Panc1 (cell line): Measurements from ENCODE around the gene FNIP2. TPM values are rescaled to one million over a fixed set of nuclear protein-coding genes. Genes with fewer than 3 reads are reported as not detected.
"Not testable (repeated sequence)": the region's sequence is repeated elsewhere in the genome, so short reads cannot be mapped to it uniquely, and the experiment has no call there.

Experiments
- ATAC-seq: fragments of 200-7000 bp; cut with Tn5 transposase; 2 replicates; pipeline ENCODE4 v1.9.1; 2020; ENCODE audit warnings: mild to moderate bottlenecking, moderate library complexity
- BruUV-seq: library from RNA; stranded (reverse); fragments of 400-500 nt; replicated peaks from 2 replicates; lab custom pipeline; 2021; lab: Mats Ljungman, UMichigan
- CTCF ChIA-PET: fragments of 300-600 bp; sonication (Branson Sonifier 250); formaldehyde crosslinking; loops from one replicate; lab custom pipeline; 2022; ENCODE audit warnings: antibody characterized with exemption; lab: Charles Lee
- POLR2A ChIA-PET: fragments of 300-600 bp; sonication (Branson Sonifier 250); formaldehyde crosslinking; loops from one replicate; lab custom pipeline; 2022; ENCODE audit warnings: antibody characterized with exemption; lab: Charles Lee
- DNase-seq: peaks from one replicate; pipeline ENCODE4 v3.0.0-alpha.2; 2010; ENCODE audit warnings: low read depth, low spot score
- H3K27ac ChIP-seq: 2 replicates; pipeline ENCODE4 v1.5.1; 2011; ENCODE audit warnings: mild to moderate bottlenecking, low read length, inconsistent platforms
- H3K27me3 ChIP-seq: fragments of 200-500 bp; sonication (Bioruptor generic); 2 replicates; pipeline ENCODE4 v1.6.0; 2014; ENCODE audit warnings: low read length, inconsistent platforms; ENCODE audit not compliant: control insufficient read depth, insufficient read depth
- H3K36me3 ChIP-seq: fragments of 200-500 bp; sonication (Bioruptor generic); 2 replicates; pipeline ENCODE4 v1.5.1; 2014; ENCODE audit warnings: inconsistent platforms, mild to moderate bottlenecking, low read length, moderate library complexity; ENCODE audit not compliant: control insufficient read depth, insufficient read depth
- H3K4me1 ChIP-seq: 2 replicates; pipeline ENCODE4 v1.5.1; 2011; ENCODE audit warnings: inconsistent platforms, mild to moderate bottlenecking, low read length, moderate library complexity; ENCODE audit not compliant: control insufficient read depth, insufficient read depth
- H3K4me3 ChIP-seq, 2 experiments: 2 replicates each; pipeline ENCODE4 v1.5.1; 2011 to 2012; ENCODE audit warnings: low read depth in 2 of 2, low read length in 2 of 2, mild to moderate bottlenecking in 2 of 2, inconsistent platforms in 1 of 2, moderate library complexity in 1 of 2
- H3K9me3 ChIP-seq: fragments of 200-500 bp; sonication (Bioruptor generic); 2 replicates; pipeline ENCODE4 v1.5.1; 2014; ENCODE audit warnings: low read depth, mild to moderate bottlenecking, inconsistent platforms, low read length, moderate library complexity; ENCODE audit not compliant: control insufficient read depth, insufficient read depth
- CTCF ChIP-seq: fragments of 450-650 bp; IDR thresholded peaks from 2 replicates; pipeline ENCODE4 v1.5.1; 2017; ENCODE audit warnings: mild to moderate bottlenecking
- POLR2AphosphoS5 ChIP-seq: IDR thresholded peaks from 2 replicates; pipeline ENCODE4 v1.6.1; 2012; ENCODE audit warnings: mild to moderate bottlenecking, low read depth, low read length, moderate library complexity
- REST ChIP-seq, 2 experiments: IDR thresholded peaks; 2 replicates each; pipeline ENCODE4 v1.6.1; 2011 to 2012; ENCODE audit warnings: low read depth in 2 of 2, control low read depth in 1 of 2, low read length in 1 of 2, mild to moderate bottlenecking in 1 of 2, moderate library complexity in 1 of 2; ENCODE audit not compliant: insufficient read depth in 1 of 2
- SIN3A ChIP-seq: IDR thresholded peaks from 2 replicates; pipeline ENCODE4 v1.6.1; 2012; ENCODE audit warnings: low read depth, mild to moderate bottlenecking, low read length, moderate library complexity, borderline replicate concordance; ENCODE audit not compliant: insufficient read depth
- TCF7L2 ChIP-seq: IDR thresholded peaks from 2 replicates; pipeline ENCODE4 v1.6.1; 2011; ENCODE audit warnings: mild to moderate bottlenecking, low read depth, low read length, inconsistent platforms
- in situ Hi-C: cut with HindIII; loops from 2 replicates; pipeline ENCODE4 v1.10.0; 2016; ENCODE audit warnings: low sequenced_read_pairs, low pct_unique_long_range_greater_than_20kb
- intact Hi-C: fragments of 100-400 bp; cut with micrococcal nuclease; formaldehyde crosslinking; loops from one replicate; pipeline ENCODE4 v1.10.0; 2022; ENCODE audit not compliant: unreplicated experiment
- total RNA-seq: library from RNA; stranded (reverse); gene quantifications from one replicate; pipeline ENCODE4 v1.2.1, GENCODE V29; 2021; ENCODE audit not compliant: unreplicated experiment

The FNIP2 gene
- total RNA-seq, 1 experiment from 2014 or later: 17.7 TPM

GRCh38 chr4:158927774-158928173 lies 158.9 kb downstream of the FNIP2 start:
- CTCF ChIA-PET, BruUV-seq, intact Hi-C loops, DNase-seq, in situ Hi-C loops, H3K27ac ChIP-seq, H3K9me3 ChIP-seq, H3K36me3 ChIP-seq, POLR2A ChIA-PET, H3K4me1 ChIP-seq, H3K27me3 ChIP-seq, ATAC-seq, H3K4me3 ChIP-seq: not testable (repeated sequence)

GRCh38 chr4:158929939-158930638 lies 161.3 kb downstream of the FNIP2 start:
- Histone ChIP-seq H3K4me3 (no peak overlapping the region), H3K27me3 (no peaks in the 10 kb centered on the region), H3K4me1 (no peaks in the 10 kb centered on the region), H3K36me3 (no peaks in the 10 kb centered on the region), H3K9me3 (no peaks in the 10 kb centered on the region), H3K27ac (no peak overlapping the region)
- intact Hi-C loops: no loop called here
- no peak for DNase-seq
- CTCF ChIA-PET: no interaction called here
- BruUV-seq: no TSS peak
- no peak for TF ChIP-seq POLR2AphosphoS5
- no peak for TF ChIP-seq REST (IDR thresholded peaks at IDR 0.05; ENCODE audit: insufficient read depth in 1 of 2, low read depth in 2 of 2, low read length in 1 of 2)
- no peak for TF ChIP-seq TCF7L2
- no peak for TF ChIP-seq SIN3A
- no peak for ATAC-seq
- POLR2A ChIA-PET: no interaction called here
- in situ Hi-C loops: no loop called here

GRCh38 chr4:158930639-158930972 lies 161.8 kb downstream of the FNIP2 start:
- CTCF ChIA-PET: no interaction called here
- POLR2A ChIA-PET: no interaction called here
- in situ Hi-C loops (no loop called here), intact Hi-C loops (no loop called here)
- Histone ChIP-seq H3K36me3 (no peaks in the 10 kb centered on the region), H3K27ac (no peak overlapping the region), H3K4me1 (no peaks in the 10 kb centered on the region), H3K9me3 (no peaks in the 10 kb centered on the region), H3K4me3 (no peak overlapping the region), H3K27me3 (no peaks in the 10 kb centered on the region)
- TF ChIP-seq REST (IDR thresholded peaks at IDR 0.05; ENCODE audit: insufficient read depth in 1 of 2, low read depth in 2 of 2, low read length in 1 of 2) (no peak), CTCF (no peak), TCF7L2 (no peak), SIN3A (no peak), POLR2AphosphoS5 (no peak)
- ATAC-seq: no peak
- BruUV-seq: no TSS peak
- DNase-seq: no peak
